SH-SY5Y (cell line): Measurements from ENCODE around the gene B3GAT1.

Experiments
- GATA2 ChIP-seq: IDR thresholded peaks from 2 replicates; pipeline ENCODE4 v1.6.1; 2011; ENCODE audit warnings: mild to moderate bottlenecking, low read depth, low read length
- GATA3 ChIP-seq: IDR thresholded peaks from 2 replicates; pipeline ENCODE4 v1.6.1; 2011; ENCODE audit warnings: low read depth, mild to moderate bottlenecking, low read length, moderate library complexity

- no peak for TF ChIP-seq GATA2
- no peak for TF ChIP-seq GATA3
Measured at GRCh38 chr11:134389464-134390180, 22.4 kb downstream of the B3GAT1 start.
